ENCODE measurements around the gene IFI35. TPM values are rescaled to one million over a fixed set of nuclear protein-coding genes. Genes with fewer than 3 reads are reported as not detected.

Gene IFI35
- total RNA-seq, 1 experiment from 2014 or later: 7.8 TPM

DNA sequence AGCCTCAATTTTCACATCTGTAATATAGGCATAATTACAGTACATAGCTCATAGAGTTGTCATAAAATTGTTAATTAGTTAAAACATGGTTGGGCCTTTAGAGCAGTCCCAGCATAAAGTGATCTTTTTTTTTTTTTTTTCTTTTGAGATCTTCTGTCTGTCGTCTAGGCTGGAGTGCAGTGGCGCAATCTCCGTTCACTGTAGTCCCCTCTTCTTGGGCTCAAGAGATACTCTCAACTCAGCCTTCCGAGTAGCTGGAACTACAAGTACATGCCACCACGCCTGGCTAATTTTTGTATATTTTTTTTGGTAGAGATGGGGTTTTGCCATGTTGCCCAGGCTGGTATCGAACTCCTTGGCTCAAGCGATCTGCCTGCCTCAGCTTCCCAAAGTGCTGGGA is 49.5 kb downstream of the IFI35 start:
- DNase-seq (ENCODE audit: low read depth): no peak

GRCh38 chr17:43062984-43063638 is 56.5 kb downstream of the IFI35 start:
- no peak for DNase-seq (ENCODE audit: low read depth)

Other genes starting within 250 kb of the IFI35 start
- 2.7 TPM in 1 of 2 replicates, not detected in the other for gene RAMP2, start 245.6 kb upstream of the IFI35 start, total RNA-seq (2014; rRNA removed; shearing (Covaris generic))
- gene VPS25, start 233.3 kb upstream of the IFI35 start, total RNA-seq (2014; rRNA removed; shearing (Covaris generic)): 60.7 and 69.9 TPM in 2 replicates
- gene WNK4, start 226.2 kb upstream of the IFI35 start, total RNA-seq (2014; rRNA removed; shearing (Covaris generic)): 1.7 and 2.1 TPM in 2 replicates
- gene COA3, start 208.1 kb upstream of the IFI35 start, total RNA-seq (2014; rRNA removed; shearing (Covaris generic)): 63.5 and 75.8 TPM in 2 replicates
- 0.06 TPM in 1 of 2 replicates, not detected in the other for gene CNTD1, start 207.9 kb upstream of the IFI35 start, total RNA-seq (2014; rRNA removed; shearing (Covaris generic))
- 37.2 and 61.3 TPM in 2 replicates for gene BECN1, start 182.5 kb upstream of the IFI35 start, total RNA-seq (2014; rRNA removed; shearing (Covaris generic))
- 118 and 159 TPM in 2 replicates for gene PSME3, start 173.4 kb upstream of the IFI35 start, total RNA-seq (2014; rRNA removed; shearing (Covaris generic))
- gene AOC2, start 162.2 kb upstream of the IFI35 start, total RNA-seq (2014; rRNA removed; shearing (Covaris generic)): 0.89 and 1.0 TPM in 2 replicates
- gene AOC3, start 155.6 kb upstream of the IFI35 start, total RNA-seq (2014; rRNA removed; shearing (Covaris generic)): 0.06 and 0.11 TPM in 2 replicates
- gene G6PC1, start 106.0 kb upstream of the IFI35 start, total RNA-seq (2014; rRNA removed; shearing (Covaris generic)): not detected in 2 replicates
- 21.1 and 25.7 TPM in 2 replicates for gene AARSD1, start 42.3 kb upstream of the IFI35 start, total RNA-seq (2014; rRNA removed; shearing (Covaris generic))
- gene PTGES3L, start 26.7 kb upstream of the IFI35 start, total RNA-seq (2014; rRNA removed; shearing (Covaris generic)): 0.06 and 0.23 TPM in 2 replicates
- gene RUNDC1, start 26.2 kb upstream of the IFI35 start, total RNA-seq (2014; rRNA removed; shearing (Covaris generic)): 4.2 and 4.3 TPM in 2 replicates
- gene RPL27, start 8.4 kb upstream of the IFI35 start, total RNA-seq (2014; rRNA removed; shearing (Covaris generic)): 1,016 and 1,106 TPM in 2 replicates
- gene VAT1, start 15.6 kb downstream of the IFI35 start, total RNA-seq (2014; rRNA removed; shearing (Covaris generic)): 57.9 and 69.3 TPM in 2 replicates
- 0.11 TPM in 1 of 2 replicates, not detected in the other for gene RND2, start 18.4 kb downstream of the IFI35 start, total RNA-seq (2014; rRNA removed; shearing (Covaris generic))
- gene BRCA1, start 118.6 kb downstream of the IFI35 start, total RNA-seq (2014; rRNA removed; shearing (Covaris generic)): 41.0 and 41.8 TPM in 2 replicates
- gene NBR1, start 164.4 kb downstream of the IFI35 start, total RNA-seq (2014; rRNA removed; shearing (Covaris generic)): 25.6 and 31.7 TPM in 2 replicates
- gene TMEM106A, start 205.1 kb downstream of the IFI35 start, total RNA-seq (2014; rRNA removed; shearing (Covaris generic)): 1.8 and 3.8 TPM in 2 replicates
- gene CCDC200, start 221.8 kb downstream of the IFI35 start, total RNA-seq (2014; rRNA removed; shearing (Covaris generic)): not detected in 2 replicates
- gene RNU2-1, start 227.2 kb downstream of the IFI35 start, total RNA-seq (2014; rRNA removed; shearing (Covaris generic)): not detected in 2 replicates